Measurements from ENCODE around the gene C6orf15.

Gene C6orf15

DNA sequence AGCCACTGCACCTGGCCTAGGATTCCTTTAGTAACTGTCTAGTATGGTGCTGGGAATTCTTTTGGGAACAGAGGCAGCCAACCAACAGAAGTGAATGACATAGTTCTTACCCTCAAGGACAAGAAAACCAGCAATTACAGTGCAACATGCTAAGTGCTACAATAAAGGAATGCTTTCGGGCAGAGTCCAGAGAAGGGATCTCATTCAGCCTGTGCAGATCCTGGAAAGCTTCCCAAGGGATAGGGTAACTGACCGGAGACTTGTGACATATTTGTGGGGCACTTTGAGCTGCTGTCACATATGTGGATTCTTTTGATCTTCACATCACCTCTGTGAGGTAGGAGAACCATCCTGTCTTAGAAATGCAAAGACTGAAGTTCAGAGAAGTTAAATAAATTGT, 46.8 kb downstream of the C6orf15 start:
- no peak for DNase-seq

DNA sequence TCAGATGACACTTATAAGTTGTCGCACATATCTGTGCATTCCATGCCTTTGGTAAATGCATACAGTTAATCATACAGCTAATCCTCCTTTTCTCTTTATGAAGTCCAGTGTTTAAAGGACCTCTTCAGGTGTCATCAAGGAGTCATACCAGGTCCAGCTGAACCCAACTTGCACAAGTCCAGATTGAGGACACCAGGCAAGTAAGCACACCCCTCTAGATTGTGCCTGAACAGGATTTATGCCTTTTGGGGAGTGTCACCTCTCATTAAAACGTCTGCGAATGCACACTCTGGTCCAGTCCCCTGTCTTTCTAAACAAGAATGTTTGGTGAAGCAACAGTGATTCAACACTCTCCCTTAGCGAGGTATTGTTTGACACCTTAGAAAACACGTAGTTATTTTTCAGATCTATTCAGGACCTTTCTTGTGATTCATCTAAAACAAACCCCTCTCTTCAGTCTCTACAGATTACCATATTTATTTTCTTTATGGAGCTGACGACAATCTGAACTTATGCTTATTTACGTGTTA, 48.4 kb downstream of the C6orf15 start:
- no peak for DNase-seq
